ENCODE data around the gene CPZ. TPM values are rescaled to one million over a fixed set of nuclear protein-coding genes. Genes with fewer than 3 reads are reported as not detected.

Gene CPZ
- total RNA-seq, 1 donor from 2014 or later: 6.0 TPM

- no peak for ATAC-seq
- H3K4me3 ChIP-seq: no peak overlapping the region
- H3K4me1 ChIP-seq: no peaks in the 10 kb centered on the region
- no peak for DNase-seq
- no peaks in the 10 kb centered on the region for H3K27me3 ChIP-seq (ENCODE audit: low read depth)
- intact Hi-C loops (cut with DNase I): no loop called here
- no peaks in the 10 kb centered on the region for H3K9me3 ChIP-seq
- H3K27ac ChIP-seq: no peak overlapping the region
- H3K36me3 ChIP-seq: no peaks in the 10 kb centered on the region
- TF ChIP-seq CTCF (IDR thresholded peaks at IDR 0.05): no peak
Measured at GRCh38 chr4:8558080-8558960, 34.2 kb upstream of the CPZ start.

- ATAC-seq: no peak
- intact Hi-C loops (cut with DNase I): no loop called here
Measured at GRCh38 chr4:8559011-8559410, 33.6 kb upstream of the CPZ start.

GRCh38 chr4:8559524-8560264, 32.9 kb upstream of the CPZ start:
- DNase-seq: no peak

More at GRCh38 chr4:8559011-8559410, 33.6 kb upstream of the CPZ start:
- H3K27me3 ChIP-seq (ENCODE audit: low read depth): no peaks in the 10 kb centered on the region
- DNase-seq: no peak
- H3K4me3 ChIP-seq: no peak overlapping the region
- no peak overlapping the region for H3K27ac ChIP-seq
- no peaks in the 10 kb centered on the region for H3K9me3 ChIP-seq
- TF ChIP-seq CTCF (IDR thresholded peaks at IDR 0.05): no peak
- no peaks in the 10 kb centered on the region for H3K4me1 ChIP-seq
- H3K36me3 ChIP-seq: no peaks in the 10 kb centered on the region

GRCh38 chr4:8560265-8561047, 32.1 kb upstream of the CPZ start:
- DNase-seq: no peak
- intact Hi-C loops (cut with DNase I): no loop called here

More at GRCh38 chr4:8559524-8560264, 32.9 kb upstream of the CPZ start:
- intact Hi-C loops (cut with DNase I): no loop called here
- Histone ChIP-seq H3K4me1 (no peaks in the 10 kb centered on the region), H3K4me3 (no peak overlapping the region), H3K9me3 (no peaks in the 10 kb centered on the region), H3K27ac (no peak overlapping the region), H3K36me3 (no peaks in the 10 kb centered on the region), H3K27me3 (ENCODE audit: low read depth) (no peaks in the 10 kb centered on the region)
- no peak for TF ChIP-seq CTCF (IDR thresholded peaks at IDR 0.05)
- no peak for ATAC-seq

More at GRCh38 chr4:8560265-8561047, 32.1 kb upstream of the CPZ start:
- Histone ChIP-seq H3K36me3 (no peaks in the 10 kb centered on the region), H3K9me3 (no peaks in the 10 kb centered on the region), H3K27ac (no peak overlapping the region), H3K4me1 (no peaks in the 10 kb centered on the region), H3K27me3 (ENCODE audit: low read depth) (no peaks in the 10 kb centered on the region), H3K4me3 (no peak overlapping the region)
- TF ChIP-seq CTCF (IDR thresholded peaks at IDR 0.05): no peak
- peak in 1 of 2 donors; percentile 20 for ATAC-seq
